Psoas muscle (tissue), 8 donors: Measurements from ENCODE around the gene LAIR1. TPM values are rescaled to one million over a fixed set of nuclear protein-coding genes. Genes with fewer than 3 reads are reported as not detected.

Experiments
- ATAC-seq, 4 donors: fragments of 200-7000 bp; cut with Tn5 transposase; one replicate each; pipeline ENCODE4 v1.9.1; 2020; ENCODE audit warnings: moderate library complexity in 3 of 4, mild to moderate bottlenecking in 2 of 4
- DNase-seq, 2 donors: peaks; one replicate each; pipeline ENCODE4 v3.0.0-alpha.2; 2020
- H3K27ac ChIP-seq: fragments of 200-600 bp; one replicate; pipeline ENCODE4 v1.8.0; 2022
- H3K27me3 ChIP-seq, 3 donors: fragments of 200-600 bp in 1 of 3; one replicate each; pipeline versions ENCODE4 v1.6.1 to v1.8.0; 2013 to 2022; ENCODE audit warnings: low read length in 2 of 3, mild to moderate bottlenecking in 2 of 3, moderate library complexity in 1 of 3; ENCODE audit not compliant: insufficient read depth in 3 of 3
- H3K36me3 ChIP-seq, 2 donors: fragments of 200-600 bp in 1 of 2; one replicate each; pipeline versions ENCODE4 v1.6.1 to v1.8.0; 2013 to 2022; ENCODE audit warnings: low read depth in 1 of 2, mild to moderate bottlenecking in 1 of 2, moderate library complexity in 1 of 2; ENCODE audit not compliant: insufficient read depth in 1 of 2
- H3K4me1 ChIP-seq: fragments of 200-600 bp; one replicate; pipeline ENCODE4 v1.8.0; 2022
- H3K4me3 ChIP-seq: fragments of 200-600 bp; one replicate; pipeline ENCODE4 v1.8.0; 2022; ENCODE audit warnings: mild to moderate bottlenecking
- H3K9me3 ChIP-seq: fragments of 200-600 bp; one replicate; pipeline ENCODE4 v1.8.0; 2022
- CTCF ChIP-seq: fragments of 200-600 bp; IDR thresholded peaks from one replicate; pipeline ENCODE4 v1.8.0; 2022; ENCODE audit warnings: antibody characterized with exemption
- whole genome bisulfite sequencing, 3 donors: extraction: QIAGEN DNeasy Blood & Tissue Kit; methylation state at CpG; one replicate each; pipeline versions ENCODE4 v1.1.6 to v1.1.7; 2013; 5-methylcytosine and 5-hydroxymethylcytosine counted together
- intact Hi-C, 2 donors: fragments of 100-400 bp; cut with DNase I; formaldehyde crosslinking; loops; one replicate each; pipeline versions ENCODE4 v1.11.0 to v1.14.2; 2022
- polyA plus RNA-seq, 3 donors: library from polyadenylated mRNA; stranded (reverse); fragments of 200-250 nt; gene quantifications; one replicate each; pipeline ENCODE4 v1.2.3, GENCODE V29; 2013
- total RNA-seq, 4 donors: library from RNA; stranded (reverse); fragmentation: NEBNext Ultra II Directional in 2 of 4; extraction: Animal tissue kit (Norgen Biotek cat#: 25700) in 2 of 4; gene quantifications; one replicate each; pipeline versions ENCODE4 v1.2.1 to v1.2.4, GENCODE V29; 2021 to 2023
- donor health status: healthy with polysubstance abuse.
- donor health status: DM: no; HTN: no; CAD: no; lungs with moderate emphysema.
- donor health status: Bipolar disorder and iron deficiency.
- donor health status: healthy.
- donor health status: DM: yes; HTN: yes; CAD: no.
- donor health status: DM: no; HTN: no; CAD: no.
- donor health status: DM: no; HTN: no; CAD: no.
- donor health status: DM: yes; HTN: yes; CAD: no.

Gene LAIR1
- total and polyA plus RNA-seq, 7 donors, result 0.93 to 6.2 (median 3.4) TPM

DNA sequence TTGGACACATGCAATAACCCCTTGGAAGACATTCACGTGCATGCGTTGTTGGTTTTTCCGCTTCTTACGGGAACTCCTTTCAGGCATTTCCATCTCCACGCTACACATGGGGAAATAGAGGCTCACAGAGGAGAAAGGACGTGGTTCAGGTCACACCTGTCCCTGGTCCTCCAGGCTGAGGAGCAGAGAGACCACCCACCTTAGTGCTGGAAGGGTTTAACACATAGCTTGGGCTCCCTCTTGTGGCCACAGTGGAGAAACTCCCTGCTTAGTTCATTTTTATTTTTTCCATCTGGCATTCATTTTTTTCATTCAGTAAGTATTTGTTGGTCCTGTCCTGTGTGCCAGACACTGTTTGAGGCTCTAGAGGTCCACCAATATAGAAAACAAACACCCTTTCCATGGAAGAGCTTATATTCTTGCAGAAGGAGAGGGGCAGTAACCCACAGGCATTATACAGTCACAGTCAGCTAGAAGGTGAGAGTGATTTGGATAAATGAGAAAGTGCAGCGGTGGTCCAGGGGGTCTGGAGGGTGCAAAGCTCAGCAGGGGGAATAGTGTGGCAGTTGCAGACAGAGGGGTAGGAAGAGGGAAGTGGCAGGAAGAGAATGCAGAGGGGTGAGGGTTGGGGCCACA, 26.3 kb upstream of the LAIR1 start:
- no peak overlapping the region for H3K27ac ChIP-seq
- no peak for DNase-seq
- no peak for ATAC-seq
- peak; percentile 61 for TF ChIP-seq CTCF
- H3K4me1 ChIP-seq, result no peaks in the 10 kb centered on the region
- intact Hi-C loops, result loop anchor here (2.0 to 10.0 kb wide), 2 partner anchors 222 to 226 kb away; no protein-coding TSS in a partner anchor
- H3K36me3 ChIP-seq, result no peaks in the 10 kb centered on the region
- H3K27me3 ChIP-seq, result peaks cover 0 to 22% (median 5%) of the 10 kb centered on the region in 3 donors
- no peak overlapping the region for H3K4me3 ChIP-seq
- 14 to 19% (median 18%) methylated on average over 7 of the region's 7 CpGs for WGBS, 3 donors
- H3K9me3 ChIP-seq, result no peaks in the 10 kb centered on the region

DNA sequence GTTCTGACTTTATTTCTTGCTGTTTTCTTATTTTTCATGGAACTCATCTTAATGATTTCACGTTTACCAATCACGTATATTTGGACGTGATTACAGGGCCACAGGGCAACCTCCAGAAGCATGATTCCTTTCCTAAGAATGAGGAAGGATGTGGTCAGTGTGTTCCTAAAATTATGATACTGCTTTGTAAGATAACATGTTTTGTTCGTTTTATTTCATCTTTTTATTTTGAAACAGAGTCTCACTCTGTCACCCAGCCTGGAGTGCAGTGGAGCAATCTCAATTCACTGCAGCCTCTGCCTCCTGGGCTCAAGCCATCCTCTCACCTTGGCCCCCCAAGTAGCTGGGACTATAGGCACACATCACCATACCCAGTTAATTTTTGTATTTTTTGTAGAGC, 24.8 kb upstream of the LAIR1 start:
- Histone ChIP-seq H3K9me3 (no peaks in the 10 kb centered on the region), H3K27ac (no peak overlapping the region), H3K27me3 (peaks cover 0 to 22% (median 5%) of the 10 kb centered on the region in 3 donors), H3K36me3 (no peaks in the 10 kb centered on the region), H3K4me1 (no peaks in the 10 kb centered on the region), H3K4me3 (no peak overlapping the region)
- DNase-seq (no peak), ATAC-seq (no peak)
- 65 to 75% (median 69%) methylated on average over 4 of the region's 4 CpGs for WGBS, 3 donors
- no peak for TF ChIP-seq CTCF
- intact Hi-C loops, result loop anchor here in 1 of 2 donors (5.0 kb wide), 1 partner anchor 62 kb away; no protein-coding TSS in a partner anchor

- H3K27ac ChIP-seq, result no peak overlapping the region
- H3K27me3 ChIP-seq, result peaks cover 0 to 22% (median 5%) of the 10 kb centered on the region in 3 donors
- no peak for DNase-seq
These were observed 24.0 kb upstream of the LAIR1 start for GRCh38 chr19:54388802-54389139.

DNA sequence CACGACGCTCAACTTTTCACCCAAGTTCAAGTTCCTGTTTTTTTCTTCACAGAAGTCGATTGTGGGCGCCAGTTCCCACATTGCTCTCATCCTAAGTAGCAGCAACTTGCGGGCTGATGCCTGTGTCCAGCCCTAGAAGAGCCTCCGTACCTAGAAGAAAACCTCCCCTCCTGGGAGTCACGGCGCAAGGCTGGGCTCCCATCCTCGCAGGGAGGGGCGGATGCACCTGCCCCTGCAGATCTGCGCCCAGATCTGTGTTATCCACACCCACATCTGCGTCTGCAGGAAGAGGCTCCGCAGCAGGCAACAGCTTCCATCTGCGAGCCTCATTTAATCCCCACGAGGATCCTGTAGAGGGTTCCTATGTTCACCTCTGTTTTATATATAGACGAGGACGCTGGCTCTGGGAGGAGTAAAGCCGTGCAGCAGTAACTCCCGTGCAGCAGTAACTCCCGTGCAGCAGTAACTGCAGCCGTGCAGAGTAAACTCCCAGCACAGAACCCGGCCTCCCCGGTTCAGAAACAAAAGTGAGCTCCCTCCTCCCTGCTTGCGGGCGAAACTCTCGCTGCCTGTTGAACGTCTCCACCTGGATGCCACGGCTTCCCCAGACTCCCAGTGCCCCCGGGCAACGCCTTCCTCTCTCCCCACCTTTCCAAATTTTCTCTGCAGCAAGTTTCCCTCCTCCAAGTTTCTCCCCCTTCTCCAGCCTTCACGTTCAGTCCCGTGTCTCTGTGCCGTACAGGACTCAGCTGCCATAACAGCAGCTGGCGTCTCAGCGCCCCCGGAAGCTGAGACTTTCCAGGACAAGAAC, 23.5 kb upstream of the LAIR1 start:
- intact Hi-C loops, result loop anchor here in 1 of 2 donors (5.0 kb wide), 1 partner anchor 61 kb away; no protein-coding TSS in a partner anchor
- Histone ChIP-seq H3K4me3 (peak overlapping the region; percentile 46), H3K27ac (no peak overlapping the region), H3K27me3 (peaks cover 0 to 22% (median 3%) of the 10 kb centered on the region in 3 donors), H3K9me3 (no peaks in the 10 kb centered on the region), H3K4me1 (no peaks in the 10 kb centered on the region), H3K36me3 (no peaks in the 10 kb centered on the region)
- TF ChIP-seq CTCF, result no peak
- DNase-seq, result no peak
- no peak for ATAC-seq
- 2 to 3% (median 2%) methylated on average over 34 to 36 of the region's 36 CpGs for WGBS, 3 donors

More at GRCh38 chr19:54388802-54389139, 24.0 kb upstream of the LAIR1 start:
- no peaks in the 10 kb centered on the region for H3K9me3 ChIP-seq
- no peaks in the 10 kb centered on the region for H3K36me3 ChIP-seq
- TF ChIP-seq CTCF, result no peak
- peak overlapping the region; percentile 46 for H3K4me3 ChIP-seq
- ATAC-seq, result no peak
- 32 to 37% (median 34%) methylated on average over 9 of the region's 9 CpGs for WGBS, 3 donors
- no peaks in the 10 kb centered on the region for H3K4me1 ChIP-seq
- intact Hi-C loops, result loop anchor here in 1 of 2 donors (5.0 kb wide), 1 partner anchor 61 kb away; no protein-coding TSS in a partner anchor
